ENCODE data around the gene RPS6KC1. TPM values are rescaled to one million over a fixed set of nuclear protein-coding genes. Genes with fewer than 3 reads are reported as not detected.
A peak's percentile ranks its signal among the peaks of the same experiment; 100 is the strongest.

RPS6KC1 gene
- total RNA-seq, 1 donor from 2014 or later = 50.5 TPM

- DNase-seq = no peak
Observed at GRCh38 chr1:213242883-213243282, 191.8 kb downstream of the RPS6KC1 start.

GRCh38 chr1:213244664-213245091, 193.6 kb downstream of the RPS6KC1 start:
- DNase-seq = peak; percentile 80

GRCh38 chr1:213245260-213245910, 194.3 kb downstream of the RPS6KC1 start:
- no peak for DNase-seq

- DNase-seq = peak; percentile 67
Observed at GRCh38 chr1:213247038-213247437, 196.0 kb downstream of the RPS6KC1 start.

- DNase-seq = no peak
Observed at GRCh38 chr1:213249395-213249794, 198.4 kb downstream of the RPS6KC1 start.

- DNase-seq = no peak
Observed at GRCh38 chr1:213250041-213250440, 199.0 kb downstream of the RPS6KC1 start.

- no peak for DNase-seq
Observed at GRCh38 chr1:213250446-213250845, 199.4 kb downstream of the RPS6KC1 start.

- peak; percentile 26 for DNase-seq
Observed at GRCh38 chr1:213251972-213252371, 200.9 kb downstream of the RPS6KC1 start.

GRCh38 chr1:213256438-213257087, 205.5 kb downstream of the RPS6KC1 start:
- no peak for DNase-seq

- DNase-seq = no peak
Observed at GRCh38 chr1:213260311-213261075, 209.5 kb downstream of the RPS6KC1 start.

- no peak for DNase-seq
Observed at GRCh38 chr1:213264531-213264930, 213.5 kb downstream of the RPS6KC1 start.

GRCh38 chr1:213266983-213267772, 216.1 kb downstream of the RPS6KC1 start:
- DNase-seq = no peak

- DNase-seq = no peak
Observed at GRCh38 chr1:213268221-213268620, 217.2 kb downstream of the RPS6KC1 start.

GRCh38 chr1:213269829-213270228, 218.8 kb downstream of the RPS6KC1 start:
- no peak for DNase-seq

- no peak for DNase-seq
Observed at GRCh38 chr1:213273546-213273945, 222.5 kb downstream of the RPS6KC1 start.

GRCh38 chr1:213274140-213274539, 223.1 kb downstream of the RPS6KC1 start:
- DNase-seq = no peak

- no peak for DNase-seq
Observed at GRCh38 chr1:213275293-213275692, 224.3 kb downstream of the RPS6KC1 start.

- no peak for DNase-seq
Observed at GRCh38 chr1:213276236-213276635, 225.2 kb downstream of the RPS6KC1 start.

GRCh38 chr1:213277036-213277435, 226.0 kb downstream of the RPS6KC1 start:
- no peak for DNase-seq

GRCh38 chr1:213279410-213279809, 228.4 kb downstream of the RPS6KC1 start:
- DNase-seq = no peak

- peak; percentile 88 for DNase-seq
Observed at GRCh38 chr1:213281640-213282301, 230.7 kb downstream of the RPS6KC1 start.

- DNase-seq = no peak
Observed at GRCh38 chr1:213284626-213285025, 233.6 kb downstream of the RPS6KC1 start.

Data from tongue (tissue), 2 donors.